ENCODE results near the gene RAB40A.

The RAB40A gene

DNA sequence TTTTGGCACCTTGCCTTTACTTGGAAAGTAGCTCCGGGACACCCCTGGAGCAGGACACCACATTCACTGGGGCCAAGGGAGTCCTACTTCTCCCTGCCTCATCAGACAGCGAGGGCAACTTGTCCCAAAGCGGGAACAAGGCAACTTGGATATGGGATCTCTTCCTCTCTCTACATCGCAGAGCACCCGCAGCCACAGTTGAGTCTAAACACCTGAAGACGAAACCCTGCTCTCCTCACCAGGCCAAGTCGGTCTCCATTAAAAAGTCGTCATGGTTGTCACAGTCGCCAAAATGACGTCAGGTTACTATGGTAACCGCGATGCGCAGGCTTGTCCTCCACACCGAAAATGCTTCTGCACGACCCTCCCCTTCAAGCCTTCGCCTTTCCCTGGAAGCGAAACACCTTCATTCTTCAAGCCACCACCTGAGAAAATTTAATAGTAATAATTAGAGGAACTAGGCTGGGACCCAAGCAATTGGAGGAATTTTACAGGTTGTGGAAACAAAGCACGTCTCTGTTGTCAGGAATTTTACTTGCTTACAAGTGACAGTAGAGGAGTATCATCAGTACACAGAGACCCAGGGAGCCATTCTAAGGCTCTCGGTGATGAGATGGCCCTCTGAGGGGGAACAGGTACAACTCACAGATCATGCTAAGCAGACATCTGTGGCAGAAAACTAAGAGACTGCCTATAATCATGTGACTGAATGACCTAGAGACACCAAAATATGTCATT is 35.6 kb upstream of the RAB40A start:
- ChIA-PET CTCF (interaction anchor here (1.1 kb wide), 1 partner anchor 18 kb away, joined by 3 read pairs; no protein-coding TSS in a partner anchor), POLR2A (no interaction called here)
- DNase-seq (ENCODE audit: extremely low spot score), result peak; percentile 36
- TF ChIP-seq CTCF (IDR thresholded peaks at IDR 0.05; ENCODE audit: control extremely low read depth, extremely low read depth, low read depth, missing control alignments), result no peak

DNA sequence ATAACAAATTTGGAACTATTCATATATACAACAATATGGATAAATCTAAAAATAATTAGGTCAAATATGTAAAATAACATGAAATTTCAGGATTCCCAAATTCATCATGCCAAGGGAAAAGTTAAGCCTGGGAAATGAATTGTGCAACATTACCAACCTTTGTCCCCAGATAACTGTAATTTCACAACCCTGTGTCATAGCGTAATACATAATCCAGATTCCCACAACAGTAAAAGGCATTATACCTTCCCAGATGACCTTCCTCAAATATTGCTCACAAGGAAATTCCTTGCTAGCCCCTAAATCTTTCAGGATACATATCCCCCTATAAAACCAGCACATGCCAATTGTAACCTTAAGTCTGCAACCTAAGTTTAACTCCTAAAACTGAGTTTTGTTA is 32.9 kb upstream of the RAB40A start:
- DNase-seq (ENCODE audit: extremely low spot score), result no peak
- ChIA-PET CTCF (no interaction called here), POLR2A (no interaction called here)
- no peak for TF ChIP-seq CTCF (IDR thresholded peaks at IDR 0.05; ENCODE audit: control extremely low read depth, extremely low read depth, low read depth, missing control alignments)

GRCh38 chrX:103550415-103551051 is 31.2 kb upstream of the RAB40A start:
- POLR2A ChIA-PET, result no interaction called here
- CTCF ChIA-PET, result interaction anchor here (1.8 kb wide), 1 partner anchor 16 kb away, joined by 4 read pairs; no protein-coding TSS in a partner anchor

GRCh38 chrX:103549916-103550315 is 30.6 kb upstream of the RAB40A start:
- DNase-seq (ENCODE audit: extremely low spot score), result no peak
- no peak for TF ChIP-seq CTCF (IDR thresholded peaks at IDR 0.05; ENCODE audit: control extremely low read depth, extremely low read depth, low read depth, missing control alignments)
- CTCF ChIA-PET, result interaction anchor here (1.8 kb wide), 1 partner anchor 16 kb away, joined by 4 read pairs; no protein-coding TSS in a partner anchor
- POLR2A ChIA-PET, result no interaction called here

More at GRCh38 chrX:103550415-103551051, 31.2 kb upstream of the RAB40A start:
- no peak for TF ChIP-seq CTCF (IDR thresholded peaks at IDR 0.05; ENCODE audit: control extremely low read depth, extremely low read depth, low read depth, missing control alignments)
- DNase-seq (ENCODE audit: extremely low spot score), result no peak

DNA sequence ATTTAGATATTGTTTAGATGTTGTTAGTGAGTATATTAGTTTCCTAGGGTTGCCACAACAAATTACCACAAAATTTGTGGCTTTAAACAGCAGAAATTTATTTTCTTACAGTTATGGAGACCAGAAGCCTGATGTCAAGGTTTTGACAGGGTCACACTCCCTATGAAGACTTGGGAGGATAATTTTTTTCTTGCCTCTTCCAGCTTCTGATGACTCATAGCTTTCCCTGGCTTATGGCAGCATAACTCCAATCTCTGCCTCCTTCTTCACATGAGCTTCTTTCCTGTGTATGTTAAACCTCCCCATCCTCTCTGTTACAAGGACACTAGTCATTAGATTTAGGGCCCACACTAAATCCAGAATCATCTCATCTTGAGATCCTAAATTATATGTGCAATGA is 20.9 kb upstream of the RAB40A start:
- CTCF ChIA-PET, result no interaction called here
- POLR2A ChIA-PET, result no interaction called here
- TF ChIP-seq CTCF (IDR thresholded peaks at IDR 0.05; ENCODE audit: control extremely low read depth, extremely low read depth, low read depth, missing control alignments), result no peak
- no peak for DNase-seq (ENCODE audit: extremely low spot score)

- no peak for TF ChIP-seq CTCF (IDR thresholded peaks at IDR 0.05; ENCODE audit: control extremely low read depth, extremely low read depth, low read depth, missing control alignments)
- ChIA-PET CTCF (no interaction called here), POLR2A (no interaction called here)
- no peak for DNase-seq (ENCODE audit: extremely low spot score)
Measured at GRCh38 chrX:103539695-103540094, 20.4 kb upstream of the RAB40A start.
